Mammary epithelial cell (primary cell): ENCODE data around the gene PELI2.

ENCODE experiments used
- EZH2 ChIP-seq: IDR thresholded peaks from 2 replicates; pipeline ENCODE4 v1.6.1; 2012; ENCODE audit warnings: low read length, inconsistent platforms, borderline replicate concordance
- TF ChIP-seq, protein P1 (sequence below), 2 donors: IDR thresholded peaks in 1 of 2; conservative IDR thresholded peaks in 1 of 2; 2 replicates each; pipeline ENCODE4 v1.5.1; 2011 to 2012; ENCODE audit warnings: inconsistent platforms in 2 of 2, low read length in 2 of 2, mild to moderate bottlenecking in 2 of 2, control low read depth in 1 of 2, low read depth in 1 of 2; ENCODE audit not compliant: insufficient read depth in 1 of 2; ENCODE audit errors: extremely low read depth in 1 of 2

DNA sequence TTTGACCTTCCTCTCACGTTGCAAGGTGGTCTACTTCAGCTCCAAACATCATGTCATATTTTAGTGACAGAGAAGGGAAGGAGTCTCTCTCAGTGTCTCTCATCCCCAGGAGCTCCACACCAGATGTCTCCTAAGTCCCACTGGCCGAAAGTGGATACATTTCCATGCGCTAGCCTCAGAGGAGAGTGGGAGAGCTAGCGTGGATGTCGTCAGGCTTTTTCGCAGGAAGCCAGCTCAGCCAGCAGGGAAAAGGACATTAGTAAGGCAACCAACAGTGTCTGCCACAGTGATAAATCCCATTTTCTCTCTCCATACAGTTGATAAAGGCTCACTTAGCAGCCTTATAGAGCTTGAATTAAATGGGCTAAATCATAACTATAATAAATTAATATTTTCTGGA, 155.7 kb downstream of the PELI2 start:
- TF ChIP-seq EZH2: no peak
- TF ChIP-seq, protein P1, sequence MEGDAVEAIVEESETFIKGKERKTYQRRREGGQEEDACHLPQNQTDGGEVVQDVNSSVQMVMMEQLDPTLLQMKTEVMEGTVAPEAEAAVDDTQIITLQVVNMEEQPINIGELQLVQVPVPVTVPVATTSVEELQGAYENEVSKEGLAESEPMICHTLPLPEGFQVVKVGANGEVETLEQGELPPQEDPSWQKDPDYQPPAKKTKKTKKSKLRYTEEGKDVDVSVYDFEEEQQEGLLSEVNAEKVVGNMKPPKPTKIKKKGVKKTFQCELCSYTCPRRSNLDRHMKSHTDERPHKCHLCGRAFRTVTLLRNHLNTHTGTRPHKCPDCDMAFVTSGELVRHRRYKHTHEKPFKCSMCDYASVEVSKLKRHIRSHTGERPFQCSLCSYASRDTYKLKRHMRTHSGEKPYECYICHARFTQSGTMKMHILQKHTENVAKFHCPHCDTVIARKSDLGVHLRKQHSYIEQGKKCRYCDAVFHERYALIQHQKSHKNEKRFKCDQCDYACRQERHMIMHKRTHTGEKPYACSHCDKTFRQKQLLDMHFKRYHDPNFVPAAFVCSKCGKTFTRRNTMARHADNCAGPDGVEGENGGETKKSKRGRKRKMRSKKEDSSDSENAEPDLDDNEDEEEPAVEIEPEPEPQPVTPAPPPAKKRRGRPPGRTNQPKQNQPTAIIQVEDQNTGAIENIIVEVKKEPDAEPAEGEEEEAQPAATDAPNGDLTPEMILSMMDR (conservative IDR thresholded peaks at IDR 0.05 in 1 of 2, IDR thresholded peaks at IDR 0.05 in 1 of 2; ENCODE audit: extremely low read depth in 1 of 2, insufficient read depth in 1 of 2, low read depth in 1 of 2, low read length in 2 of 2): no peak
